WERI-Rb-1 (cell line): ENCODE results near the gene CNTNAP2.

ENCODE experiments used
- DNase-seq: peaks from one replicate; pipeline ENCODE4 v3.0.0-alpha.2; 2020
- H3K27ac ChIP-seq: fragments of 250-450 bp; sonication (Bioruptor Pico); 2 replicates; pipeline ENCODE4 v1.5.1; 2020; ENCODE audit warnings: mild to moderate bottlenecking, moderate library complexity
- H3K27me3 ChIP-seq: fragments of 250-450 bp; sonication (Bioruptor Pico); 2 replicates; pipeline ENCODE4 v1.5.1; 2021; ENCODE audit warnings: mild to moderate bottlenecking, low read depth, moderate library complexity; ENCODE audit not compliant: insufficient read depth, severe bottlenecking
- H3K36me3 ChIP-seq: fragments of 250-450 bp; sonication (Bioruptor Pico); 2 replicates; pipeline ENCODE4 v1.5.1; 2020; ENCODE audit warnings: mild to moderate bottlenecking, moderate library complexity
- H3K4me3 ChIP-seq: 2 replicates; pipeline ENCODE4 v1.5.1; 2011; ENCODE audit warnings: low read depth, mild to moderate bottlenecking, control low read depth, low read length
- H3K9me3 ChIP-seq: fragments of 250-450 bp; sonication (Bioruptor Pico); 2 replicates; pipeline ENCODE4 v1.5.1; 2021; ENCODE audit warnings: mild to moderate bottlenecking, moderate library complexity; ENCODE audit not compliant: severe bottlenecking
- TF ChIP-seq, protein P1 (sequence below): IDR thresholded peaks from 2 replicates; pipeline ENCODE4 v1.5.1; 2011; ENCODE audit warnings: low read depth, mild to moderate bottlenecking, control low read depth, inconsistent platforms, low read length

Gene CNTNAP2

DNA sequence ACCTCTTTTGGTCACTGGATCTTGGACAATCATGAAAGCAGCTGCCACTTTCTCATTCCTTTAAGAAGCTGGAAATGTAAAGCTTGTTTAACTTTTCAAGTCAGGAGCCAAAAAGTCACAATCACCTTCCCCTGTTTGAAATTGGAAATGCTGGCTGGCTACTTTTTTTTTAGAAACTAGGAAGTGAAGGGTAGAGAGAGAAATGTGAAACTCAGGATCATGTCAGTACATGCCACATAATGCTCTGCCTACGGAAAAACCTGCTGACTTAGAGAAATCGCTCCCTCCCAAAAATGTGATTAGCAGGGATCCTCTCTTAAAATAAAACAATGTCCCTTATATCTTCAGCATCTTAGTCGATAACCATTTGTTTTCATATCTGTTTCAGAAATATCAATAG, 2285.6 kb downstream of the CNTNAP2 start:
- DNase-seq = no peak
- no peak overlapping the region; the same call in 1 of the 2 replicates for H3K27ac ChIP-seq
- TF ChIP-seq, protein P1, sequence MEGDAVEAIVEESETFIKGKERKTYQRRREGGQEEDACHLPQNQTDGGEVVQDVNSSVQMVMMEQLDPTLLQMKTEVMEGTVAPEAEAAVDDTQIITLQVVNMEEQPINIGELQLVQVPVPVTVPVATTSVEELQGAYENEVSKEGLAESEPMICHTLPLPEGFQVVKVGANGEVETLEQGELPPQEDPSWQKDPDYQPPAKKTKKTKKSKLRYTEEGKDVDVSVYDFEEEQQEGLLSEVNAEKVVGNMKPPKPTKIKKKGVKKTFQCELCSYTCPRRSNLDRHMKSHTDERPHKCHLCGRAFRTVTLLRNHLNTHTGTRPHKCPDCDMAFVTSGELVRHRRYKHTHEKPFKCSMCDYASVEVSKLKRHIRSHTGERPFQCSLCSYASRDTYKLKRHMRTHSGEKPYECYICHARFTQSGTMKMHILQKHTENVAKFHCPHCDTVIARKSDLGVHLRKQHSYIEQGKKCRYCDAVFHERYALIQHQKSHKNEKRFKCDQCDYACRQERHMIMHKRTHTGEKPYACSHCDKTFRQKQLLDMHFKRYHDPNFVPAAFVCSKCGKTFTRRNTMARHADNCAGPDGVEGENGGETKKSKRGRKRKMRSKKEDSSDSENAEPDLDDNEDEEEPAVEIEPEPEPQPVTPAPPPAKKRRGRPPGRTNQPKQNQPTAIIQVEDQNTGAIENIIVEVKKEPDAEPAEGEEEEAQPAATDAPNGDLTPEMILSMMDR = no peak
- H3K36me3 ChIP-seq = no peaks in the 10 kb centered on the region
- no peaks in the 10 kb centered on the region for H3K27me3 ChIP-seq
- H3K4me3 ChIP-seq = no peak overlapping the region
- H3K9me3 ChIP-seq = no peaks in the 10 kb centered on the region

DNA sequence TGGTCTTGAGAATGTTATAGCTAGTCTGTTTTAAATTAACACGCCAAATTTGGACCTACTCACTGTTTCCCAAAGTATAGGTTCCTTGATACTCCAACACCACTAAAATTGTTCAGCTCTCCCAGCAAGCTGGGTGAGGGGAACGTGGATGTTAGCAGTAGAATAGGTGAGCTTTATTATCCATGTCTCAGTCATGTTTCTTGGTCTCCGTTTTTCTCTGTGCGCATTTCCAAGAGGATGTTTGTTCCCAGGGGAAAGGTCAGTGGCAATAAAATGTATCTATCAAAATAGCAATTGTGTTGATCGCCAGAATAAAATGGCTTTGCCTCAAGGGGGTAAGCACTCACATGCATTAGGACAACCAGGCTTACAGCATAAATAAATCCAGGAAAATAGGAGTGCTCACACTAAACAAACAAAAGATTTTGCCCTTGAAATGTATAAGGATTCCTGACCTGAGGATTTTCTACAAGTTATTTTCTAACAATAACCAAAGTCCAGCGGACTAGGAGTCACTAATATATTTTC, 2286.9 kb downstream of the CNTNAP2 start:
- no peaks in the 10 kb centered on the region for H3K9me3 ChIP-seq
- no peak overlapping the region for H3K4me3 ChIP-seq
- TF ChIP-seq, protein P1 = no peak
- H3K36me3 ChIP-seq = no peaks in the 10 kb centered on the region
- peak overlapping the region; percentile 5 for H3K27ac ChIP-seq
- DNase-seq = no peak
- H3K27me3 ChIP-seq = no peaks in the 10 kb centered on the region

DNA sequence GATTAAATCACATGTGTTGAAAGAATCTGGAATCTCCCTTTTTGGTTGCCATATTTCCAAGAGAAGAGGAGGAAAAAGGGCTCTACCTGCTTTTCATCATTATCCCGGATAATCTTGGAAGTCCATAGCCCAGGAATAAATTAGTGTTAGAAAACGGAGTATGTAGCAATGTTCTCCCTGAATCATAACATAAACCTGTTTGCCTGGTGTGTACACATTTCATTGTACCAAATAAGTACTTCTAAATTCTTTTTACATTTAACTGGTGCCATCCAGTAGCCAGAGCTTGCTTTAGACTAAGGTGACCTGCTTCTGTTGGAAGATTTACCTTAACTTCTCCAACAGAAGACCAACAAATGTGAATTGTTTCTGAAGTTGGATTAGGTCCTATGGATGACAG, 2291.7 kb downstream of the CNTNAP2 start:
- no peak for DNase-seq
- Histone ChIP-seq H3K4me3 (no peak overlapping the region), H3K36me3 (no peaks in the 10 kb centered on the region; the same call in none of the 2 replicates), H3K9me3 (no peaks in the 10 kb centered on the region), H3K27me3 (no peaks in the 10 kb centered on the region), H3K27ac (no peak overlapping the region)
- TF ChIP-seq, protein P1 = no peak

DNA sequence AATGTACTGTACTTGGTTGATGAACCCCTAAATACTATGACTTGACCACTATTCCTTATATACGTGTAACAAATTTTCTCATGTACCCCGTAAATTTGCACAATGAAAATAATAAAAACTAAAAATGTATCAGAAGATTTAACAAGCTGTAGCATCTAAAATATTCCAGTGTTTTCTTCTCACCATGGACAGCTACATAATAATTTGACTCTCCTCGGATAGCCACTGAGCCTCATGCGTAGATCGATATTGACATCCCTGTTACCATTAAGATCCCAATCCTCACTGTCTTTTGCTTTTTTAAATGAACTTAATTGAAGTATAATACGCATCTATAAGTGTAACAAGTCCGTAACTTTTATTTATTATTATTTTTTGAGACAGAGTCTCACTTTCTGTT, 2294.3 kb downstream of the CNTNAP2 start:
- Histone ChIP-seq H3K4me3 (no peak overlapping the region), H3K27ac (no peak overlapping the region), H3K9me3 (no peaks in the 10 kb centered on the region), H3K27me3 (no peaks in the 10 kb centered on the region), H3K36me3 (peaks cover under 1% of the 10 kb centered on the region)
- TF ChIP-seq, protein P1 = no peak
- DNase-seq = no peak

DNA sequence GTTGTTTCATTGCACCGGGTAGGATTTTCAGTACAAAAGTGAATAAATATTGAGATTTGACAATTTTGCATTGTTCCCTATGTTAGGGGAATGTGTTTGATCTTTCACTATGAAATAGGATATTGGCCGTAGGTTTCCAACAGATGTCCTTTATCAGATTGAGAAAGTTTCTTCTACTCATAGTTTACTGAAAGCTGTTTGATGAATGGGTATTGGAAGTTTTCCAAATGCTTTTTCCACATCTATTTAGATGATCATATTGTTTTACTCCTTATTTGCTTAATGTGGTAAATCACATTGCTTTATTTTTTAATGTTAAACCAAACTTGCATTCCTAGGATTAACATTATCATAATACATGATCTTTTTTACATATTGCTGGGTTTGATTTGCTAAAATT, 2296.1 kb downstream of the CNTNAP2 start:
- no peaks in the 10 kb centered on the region for H3K9me3 ChIP-seq
- H3K27me3 ChIP-seq = no peaks in the 10 kb centered on the region
- H3K27ac ChIP-seq = no peak overlapping the region
- TF ChIP-seq, protein P1 = no peak
- H3K4me3 ChIP-seq = no peak overlapping the region
- no peak for DNase-seq
- H3K36me3 ChIP-seq = peaks cover 14% of the 10 kb centered on the region
